ENCODE results near the gene GPBAR1.

GPBAR1 gene

DNA sequence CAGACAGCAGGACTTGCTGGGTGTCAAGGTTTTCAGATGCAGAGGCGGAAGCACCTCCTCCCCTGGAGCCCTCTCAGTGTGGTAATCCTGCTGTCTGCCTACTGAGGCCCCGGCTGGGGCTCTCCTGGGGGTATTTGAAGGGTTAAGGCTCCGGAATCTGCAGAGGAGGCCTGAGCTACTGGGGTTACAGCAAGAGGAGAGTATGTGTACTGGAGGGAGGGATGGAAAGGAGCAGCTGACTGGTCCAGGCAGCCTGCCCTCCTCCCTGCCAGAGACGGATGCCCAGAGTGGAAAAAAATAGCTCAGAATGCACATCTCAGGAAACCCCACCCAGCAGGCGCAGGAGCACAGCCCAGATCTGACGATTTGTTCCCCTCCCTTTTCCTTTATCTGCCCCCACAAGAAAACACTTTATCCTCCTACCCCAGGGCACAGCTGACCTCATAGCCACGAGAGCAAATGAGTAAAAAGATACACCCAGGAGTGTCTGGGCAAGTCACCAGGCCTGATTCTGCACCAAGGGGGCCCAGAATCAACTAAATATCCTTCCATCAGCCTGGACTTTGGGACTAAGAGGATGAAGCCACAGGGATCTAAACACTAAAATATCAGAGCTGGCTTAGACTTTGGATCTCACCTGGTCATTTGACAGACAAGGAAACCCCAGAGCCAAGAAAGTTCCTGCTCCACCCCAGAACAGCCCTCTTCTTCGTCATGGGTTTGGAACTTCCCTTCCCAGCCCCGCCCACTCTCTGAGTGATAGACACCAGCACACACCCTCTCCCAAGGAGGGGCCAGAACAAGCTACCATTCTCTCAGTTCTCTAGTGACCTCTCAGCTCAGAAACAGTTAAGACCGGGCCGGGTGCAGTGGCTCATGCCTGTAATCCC, 26.0 kb downstream of the GPBAR1 start:
- DNase-seq (ENCODE audit: low spot score), result peak; percentile 92

DNA sequence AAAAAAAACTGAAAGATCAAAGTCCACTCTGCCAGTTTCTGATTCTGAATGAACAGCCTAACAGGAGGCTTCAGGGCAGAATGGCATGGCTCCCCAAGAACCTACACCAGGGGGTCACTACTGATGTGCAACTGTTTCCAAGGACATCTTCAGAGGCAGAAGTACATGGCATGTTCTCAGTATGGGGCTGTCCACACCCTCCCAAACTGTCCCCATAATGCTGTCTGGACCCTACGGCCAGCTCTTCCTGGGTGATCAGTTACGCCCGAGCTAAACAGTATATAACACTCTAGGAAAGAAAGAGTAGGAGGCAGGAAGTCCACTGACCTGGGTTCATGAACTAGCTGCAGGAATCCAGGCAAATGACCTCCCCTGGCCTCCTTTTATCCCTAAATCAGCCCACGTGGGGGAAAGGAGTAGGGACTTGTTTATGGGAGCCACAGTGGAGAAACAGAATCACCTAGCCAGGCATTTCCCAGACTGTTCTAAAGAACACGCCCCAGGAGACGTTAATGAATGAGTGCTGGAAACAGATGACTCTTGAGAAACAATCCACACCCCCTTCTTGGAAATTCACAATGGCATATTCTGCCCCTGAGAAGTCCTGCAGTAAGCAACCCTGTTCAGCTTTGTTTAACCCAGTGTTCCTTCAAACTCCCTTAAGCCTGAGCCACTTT, 29.0 kb downstream of the GPBAR1 start:
- DNase-seq (ENCODE audit: low spot score), result peak; percentile 40

DNA sequence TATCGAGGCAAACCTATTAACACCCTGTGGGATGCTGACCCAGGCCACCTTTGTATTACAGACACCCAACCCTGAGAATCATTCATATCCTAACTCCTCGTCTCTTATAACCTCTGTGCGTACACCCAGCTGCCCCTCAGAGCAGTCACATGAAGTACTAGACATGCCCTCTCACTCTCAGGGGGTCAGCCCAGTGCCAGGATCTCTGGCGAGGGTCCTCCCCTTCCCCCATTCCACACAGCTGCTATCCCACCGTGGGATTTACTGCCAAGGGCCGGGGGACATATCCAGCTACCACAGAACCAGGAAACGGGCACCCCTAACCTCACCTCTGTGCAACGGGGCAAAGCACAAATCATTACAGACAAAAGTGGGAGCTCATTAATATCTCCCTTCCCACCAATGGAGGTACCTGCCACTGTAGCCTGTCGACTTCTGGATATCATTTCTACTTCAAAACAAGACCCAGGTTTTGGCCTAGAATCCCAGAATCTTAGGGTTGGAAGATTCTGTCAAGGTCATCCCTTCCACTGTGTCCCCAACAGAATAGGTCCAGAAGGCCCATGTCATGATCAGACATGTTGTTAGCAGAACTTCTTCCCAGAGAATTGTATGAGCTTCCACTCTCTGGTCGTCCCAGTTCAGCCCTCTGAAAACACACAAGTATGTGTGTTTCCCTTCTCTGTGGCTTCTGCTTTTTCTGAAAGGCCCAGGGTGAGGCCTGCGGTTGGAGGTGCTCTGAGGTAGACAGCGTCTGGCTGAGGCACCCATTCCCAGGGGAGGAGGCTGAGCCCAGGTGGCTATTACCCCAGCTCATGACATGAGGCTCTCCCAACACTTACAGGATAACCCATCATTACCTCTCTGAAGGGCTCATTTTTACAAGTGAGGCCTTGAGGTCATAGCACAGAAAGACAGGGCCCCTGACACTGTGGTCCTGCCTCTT, 29.8 kb downstream of the GPBAR1 start:
- peak; percentile 38 for DNase-seq (ENCODE audit: low spot score)

DNA sequence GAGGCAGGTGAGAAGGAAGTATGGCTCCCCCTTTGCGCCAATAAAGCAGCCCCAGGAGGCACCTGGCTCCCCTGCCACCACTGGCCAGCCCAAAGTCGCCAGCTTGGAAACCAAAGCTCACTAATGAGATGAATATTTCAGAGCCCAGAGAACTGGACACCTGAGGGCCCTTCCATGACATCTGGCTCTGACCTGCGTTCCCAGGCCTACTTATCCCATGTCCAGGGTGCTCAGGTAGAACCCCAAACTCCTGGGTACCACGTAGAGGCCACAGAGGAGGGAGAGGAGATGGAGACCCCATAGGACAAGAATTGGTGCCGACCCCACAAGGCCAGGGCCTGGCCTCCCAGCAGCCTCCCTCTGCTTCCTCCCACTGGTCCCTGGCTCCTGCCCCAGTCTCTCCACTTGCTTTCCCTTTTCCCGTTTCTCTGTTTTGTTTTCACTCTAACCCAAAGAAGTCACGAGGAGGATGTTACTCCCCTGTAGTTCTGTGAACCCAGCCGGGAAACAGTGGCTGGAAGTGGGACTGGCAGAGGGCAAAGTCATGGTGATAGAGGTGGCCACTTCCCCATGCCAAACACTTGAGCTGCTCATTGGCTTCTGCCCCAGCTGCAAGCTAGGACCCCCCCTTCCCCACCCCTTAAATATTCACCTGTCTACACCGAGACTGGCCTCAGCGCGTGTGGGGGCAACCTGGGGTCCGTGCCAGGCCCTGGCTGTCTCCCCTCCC, 30.7 kb downstream of the GPBAR1 start:
- DNase-seq (ENCODE audit: low spot score), result peak; percentile 57

DNA sequence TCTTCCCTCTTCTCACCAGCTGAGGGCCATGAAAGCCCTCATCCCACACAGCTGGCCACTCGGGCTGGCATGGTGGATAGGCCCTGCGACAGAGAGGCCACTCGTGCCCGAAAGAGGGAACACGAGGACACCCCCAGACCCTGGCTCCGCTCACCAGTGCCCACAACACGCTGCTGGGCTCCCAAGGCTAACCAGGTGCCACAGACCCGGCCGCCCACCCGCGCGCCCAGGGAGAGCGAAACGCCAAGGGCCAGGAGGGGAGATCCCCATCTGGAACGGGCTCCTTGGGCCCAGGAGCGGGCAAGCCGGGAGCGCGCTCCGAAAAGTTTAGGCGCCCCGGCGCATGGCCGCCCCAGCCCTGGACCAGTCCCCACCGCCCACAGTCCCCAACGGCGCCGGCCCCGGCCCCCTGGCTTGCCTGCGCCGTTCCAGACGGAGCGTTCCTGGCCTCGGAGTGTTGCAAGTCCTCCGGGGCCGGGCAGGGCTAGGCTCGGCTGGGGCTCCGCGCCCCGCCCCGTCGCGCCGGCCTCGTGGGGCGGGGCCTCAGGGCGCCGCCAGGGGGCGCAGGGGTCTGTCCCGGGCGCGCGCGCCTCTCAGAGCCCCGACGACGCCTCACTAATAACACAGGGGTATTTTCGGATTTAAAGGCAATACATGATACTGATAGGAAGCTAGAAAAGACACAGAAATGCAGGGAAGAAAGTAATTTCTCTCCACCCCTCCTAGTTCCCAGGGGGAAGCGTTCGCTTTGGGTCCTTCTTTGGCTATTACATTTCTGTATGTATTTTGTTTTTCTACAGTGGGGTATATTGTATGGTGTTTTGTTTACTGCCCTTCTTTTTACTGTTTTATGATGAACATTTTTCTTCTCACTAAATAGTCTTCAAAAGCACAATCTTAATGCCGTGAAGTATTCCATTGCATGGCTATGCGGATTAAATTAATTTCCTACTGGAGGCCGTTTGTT, 31.5 kb downstream of the GPBAR1 start, which contains the start of gene TMBIM1:
Gene TMBIM1 (minus strand): TSS at position 456 of the 967 bp plus-strand sequence. CDS start 10,362 bp downstream, outside the sequence.
- DNase-seq (ENCODE audit: low spot score), result peak; percentile 64

DNA sequence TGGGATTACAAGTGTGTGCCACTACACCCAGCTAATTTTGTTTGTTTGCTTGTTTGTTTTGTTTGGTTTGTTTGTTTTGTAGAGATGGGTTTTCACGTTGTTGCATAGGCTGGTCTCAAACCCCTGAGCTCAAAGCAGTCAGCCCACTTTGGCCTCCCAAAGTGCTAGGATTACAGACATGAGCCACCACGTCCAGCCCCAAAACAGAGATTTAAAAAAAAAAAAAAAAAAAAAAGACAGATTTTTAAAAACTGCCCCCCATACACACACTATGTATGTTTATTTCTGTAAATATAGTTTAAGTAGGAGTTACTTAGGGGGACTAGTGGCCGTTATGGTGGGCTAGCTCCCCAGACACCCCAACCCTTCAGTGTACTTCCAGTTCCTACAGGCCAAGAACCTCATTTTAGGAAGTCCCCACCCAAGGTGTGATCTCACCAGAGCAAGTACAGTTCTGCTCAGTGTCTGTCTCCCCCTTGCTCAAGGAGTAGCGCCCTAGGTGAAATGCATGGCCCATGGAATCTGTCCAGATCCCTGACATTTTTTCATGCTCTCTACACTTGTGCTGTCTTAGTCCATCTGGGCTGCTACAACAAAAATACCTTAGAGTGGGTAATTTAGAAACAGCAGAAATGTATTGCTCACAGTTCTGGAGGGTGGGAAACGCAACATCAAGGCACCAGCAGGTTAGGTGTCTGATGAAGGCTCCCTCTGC, 33.1 kb downstream of the GPBAR1 start:
- DNase-seq (ENCODE audit: low spot score), result peak; percentile 11

DNA sequence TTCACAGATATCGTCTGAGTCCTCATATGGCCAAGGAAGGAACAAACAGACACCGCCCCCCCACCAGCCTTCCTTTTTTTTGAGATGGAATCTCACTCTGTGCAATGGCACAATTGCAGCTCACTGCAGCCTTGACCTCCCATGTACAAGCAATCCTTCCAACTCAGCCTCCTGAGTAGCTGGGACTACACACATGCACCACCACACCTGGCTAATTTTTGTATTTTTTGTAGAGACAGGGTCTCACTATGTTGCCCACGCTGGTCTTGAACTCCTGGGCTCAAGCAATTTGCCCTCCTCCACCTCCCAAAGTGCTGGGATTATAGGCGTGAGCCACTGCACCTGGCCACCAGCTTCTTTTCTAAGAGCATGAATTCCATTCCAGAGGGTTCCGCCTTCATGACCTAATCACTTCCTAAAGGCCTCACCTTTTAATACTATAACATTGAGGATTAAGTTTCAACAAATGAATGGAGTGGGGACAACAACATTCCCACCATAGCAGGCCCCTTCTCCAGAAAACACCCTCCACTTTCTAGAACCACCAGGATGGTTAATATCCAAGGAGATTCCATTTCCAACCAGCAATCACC, 33.7 kb downstream of the GPBAR1 start:
- no peak for DNase-seq (ENCODE audit: low spot score)

DNA sequence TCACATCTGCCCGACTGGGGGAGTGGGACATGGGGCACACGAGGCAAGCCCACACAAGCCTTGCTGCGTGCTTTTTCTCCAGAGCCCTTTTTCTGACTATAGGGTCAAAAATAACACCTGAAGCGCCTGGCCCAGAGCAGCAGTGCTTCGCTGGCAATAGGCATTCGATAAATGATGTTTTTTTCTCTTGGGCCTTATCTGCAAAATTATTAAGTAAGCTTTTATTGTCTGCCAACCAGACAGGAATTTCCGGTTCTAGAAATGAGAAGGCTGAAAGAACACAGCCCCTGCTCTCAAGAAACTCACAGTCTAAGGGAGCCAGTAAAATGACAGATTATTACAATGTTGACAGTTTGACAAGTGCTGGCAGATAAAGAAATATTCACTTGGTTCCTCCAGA, 34.2 kb downstream of the GPBAR1 start:
- no peak for DNase-seq (ENCODE audit: low spot score)

DNA sequence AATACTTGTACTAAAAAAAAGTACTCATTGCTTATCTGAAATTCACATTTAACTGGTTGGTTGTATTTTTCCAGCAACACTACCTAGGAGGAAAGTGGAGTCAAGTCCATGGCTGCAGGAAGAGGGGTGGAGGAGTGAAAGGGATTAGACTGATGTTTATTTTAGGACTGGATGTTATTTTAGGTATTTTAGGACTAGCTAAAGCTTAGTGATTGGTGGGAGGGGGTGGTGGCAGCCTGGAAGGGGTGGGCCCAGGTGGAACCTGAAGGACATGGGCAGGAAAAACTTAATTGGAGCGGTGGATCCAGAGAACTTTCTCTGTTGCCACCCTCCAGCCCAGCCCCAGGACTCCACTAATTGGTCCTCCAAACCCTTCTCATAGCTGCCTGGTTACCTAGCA, 35.4 kb downstream of the GPBAR1 start:
- DNase-seq (ENCODE audit: low spot score), result no peak

DNA sequence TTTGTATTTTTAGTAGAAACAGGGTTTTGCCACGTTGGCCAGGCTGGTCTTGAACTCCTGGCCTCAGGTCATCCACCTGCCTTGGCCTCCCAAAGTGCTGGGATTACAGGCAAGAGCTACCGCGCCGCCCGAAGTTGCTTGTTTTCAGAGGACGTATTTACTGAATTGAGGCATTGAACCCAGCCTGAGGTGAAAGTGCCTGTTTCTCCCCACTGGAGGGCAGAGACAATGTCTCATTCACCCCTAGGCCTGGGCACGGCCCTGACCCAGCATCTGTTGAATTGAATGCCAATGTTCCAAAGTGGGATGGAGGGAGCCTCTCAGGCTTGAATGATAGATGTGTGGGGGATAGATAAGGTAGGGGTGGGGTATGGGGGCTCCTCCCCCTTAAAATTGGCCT, 36.0 kb downstream of the GPBAR1 start:
- DNase-seq (ENCODE audit: low spot score), result peak; percentile 95

DNA sequence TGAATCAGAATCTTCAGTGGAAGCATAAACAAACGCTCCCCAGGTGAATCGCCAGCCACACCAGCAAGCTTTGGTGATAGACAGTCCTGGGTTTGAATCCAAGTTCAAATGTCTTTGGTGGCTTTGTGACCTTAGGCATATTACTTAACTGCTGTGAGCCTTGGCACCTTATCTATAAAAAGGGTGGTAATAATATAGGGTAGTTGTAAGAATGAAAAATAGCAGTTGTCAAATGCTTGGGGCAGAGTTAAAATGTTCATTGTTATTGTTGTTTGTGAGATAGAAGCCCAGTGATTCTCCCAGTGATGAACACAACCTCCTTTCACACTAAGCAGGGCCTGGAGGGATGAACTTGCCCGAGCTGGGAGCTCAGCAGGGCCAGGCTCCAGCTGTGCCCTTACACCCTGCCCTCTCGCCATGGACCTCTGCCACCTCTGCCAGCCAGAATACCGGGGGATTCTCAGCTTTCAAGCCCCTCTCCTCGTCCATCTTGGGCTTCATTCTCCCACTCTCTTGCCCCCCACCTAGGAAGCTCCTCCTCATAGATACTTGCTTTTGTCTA, 37.6 kb downstream of the GPBAR1 start:
- peak; percentile 91 for DNase-seq (ENCODE audit: low spot score)

DNA sequence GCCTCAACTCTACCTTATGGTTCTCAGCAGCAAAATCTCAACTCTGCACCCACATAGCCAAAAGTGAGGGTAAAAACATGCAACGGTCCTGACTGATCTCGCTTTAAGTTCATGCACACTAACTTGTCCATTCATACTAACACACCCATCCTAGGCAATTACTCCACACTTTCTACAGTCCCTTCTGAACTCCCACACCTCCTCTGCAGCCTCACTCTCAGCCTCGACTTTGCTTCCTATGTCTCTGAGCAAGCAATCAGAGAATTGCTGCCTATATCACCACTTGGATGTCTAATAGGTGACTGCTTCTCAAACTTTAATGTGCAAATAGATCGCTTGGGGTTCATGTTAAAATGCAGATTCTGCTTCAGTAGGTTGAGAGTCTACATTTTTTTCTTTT, 39.3 kb downstream of the GPBAR1 start:
- DNase-seq (ENCODE audit: low spot score), result no peak

DNA sequence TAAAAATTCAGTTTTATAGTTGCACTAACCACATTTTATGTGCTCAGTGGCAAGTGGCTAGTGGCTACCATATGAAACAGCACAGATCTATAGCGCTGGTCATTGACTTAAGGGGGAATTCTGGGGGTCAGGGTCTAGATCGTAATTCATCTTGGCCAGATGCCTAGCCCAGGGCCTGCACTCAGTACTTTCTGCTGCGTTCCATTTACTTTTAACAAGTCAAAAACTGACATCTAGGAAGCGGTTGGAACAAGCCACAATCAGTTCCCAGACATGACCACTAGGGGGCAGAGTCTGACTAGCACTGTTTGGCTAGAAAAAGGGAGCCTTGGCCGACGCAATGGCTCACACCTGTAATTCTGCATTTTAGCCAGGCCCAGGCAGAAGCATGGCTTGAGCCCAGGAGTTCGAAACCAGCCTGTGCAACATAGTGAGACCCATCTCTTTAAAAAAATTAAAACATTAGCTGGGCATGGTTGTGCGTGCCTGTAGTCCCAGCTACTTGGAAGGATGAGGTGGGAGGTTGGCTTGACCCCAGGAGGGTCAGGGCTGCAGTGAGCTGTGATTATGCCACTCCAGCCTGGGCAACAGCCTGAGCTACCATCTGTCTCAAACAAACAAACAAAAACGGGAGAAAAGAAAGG, 40.5 kb downstream of the GPBAR1 start:
- DNase-seq (ENCODE audit: low spot score), result peak; percentile 89

DNA sequence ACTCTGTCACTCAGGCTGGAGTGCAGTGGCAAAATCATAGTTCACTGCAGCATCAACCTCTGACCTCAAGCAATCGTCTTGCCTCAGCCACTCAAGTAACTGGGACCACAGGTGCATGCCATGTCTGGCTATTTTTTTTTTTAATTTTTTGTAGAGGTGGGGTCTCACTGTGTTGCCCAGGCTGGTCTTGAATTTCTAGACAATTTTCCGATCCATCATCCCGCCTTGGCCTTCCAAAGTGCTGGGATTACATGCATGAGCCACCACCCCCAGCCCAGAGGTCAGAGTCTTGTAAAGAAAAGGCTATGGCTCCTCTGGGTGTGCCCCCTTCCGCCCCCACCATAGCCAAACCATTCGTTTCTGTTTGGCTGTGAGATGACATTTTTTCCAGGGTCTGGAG, 44.6 kb downstream of the GPBAR1 start:
- no peak for DNase-seq (ENCODE audit: low spot score)

DNA sequence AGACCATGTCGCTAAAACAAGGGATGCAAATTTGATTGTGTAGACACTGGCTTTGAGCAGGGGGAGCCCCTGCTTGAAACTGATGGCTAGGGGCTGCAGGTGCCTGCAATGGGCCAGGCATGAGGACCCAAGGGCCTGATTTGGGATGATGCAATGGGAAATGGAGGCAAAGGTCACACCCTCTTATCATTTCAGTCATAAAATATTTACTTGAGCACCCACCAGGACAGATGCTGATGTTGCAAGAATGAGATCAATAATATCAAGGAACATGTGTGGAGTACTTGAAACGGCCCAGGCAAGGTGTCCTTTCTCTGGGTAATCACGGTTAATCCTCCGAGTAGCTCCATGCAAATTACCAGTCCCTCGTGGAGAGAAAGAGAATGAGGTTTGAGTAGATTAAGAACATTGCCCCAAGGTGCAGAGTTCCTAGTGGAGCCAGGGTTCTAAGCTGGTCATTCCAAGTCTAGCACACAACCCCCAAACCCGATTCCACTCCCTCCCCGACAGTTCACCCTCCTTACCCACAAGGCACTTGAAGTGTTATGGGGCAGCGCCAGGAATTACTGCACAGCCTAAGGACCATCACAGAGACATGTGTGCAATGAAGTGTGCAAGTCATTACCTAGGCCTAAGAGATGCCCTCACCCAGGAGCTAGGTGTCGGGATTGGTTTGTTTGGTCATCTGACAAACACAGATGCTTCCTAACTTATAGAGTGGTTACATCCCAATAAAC, 45.5 kb downstream of the GPBAR1 start:
- no peak for DNase-seq (ENCODE audit: low spot score)

DNA sequence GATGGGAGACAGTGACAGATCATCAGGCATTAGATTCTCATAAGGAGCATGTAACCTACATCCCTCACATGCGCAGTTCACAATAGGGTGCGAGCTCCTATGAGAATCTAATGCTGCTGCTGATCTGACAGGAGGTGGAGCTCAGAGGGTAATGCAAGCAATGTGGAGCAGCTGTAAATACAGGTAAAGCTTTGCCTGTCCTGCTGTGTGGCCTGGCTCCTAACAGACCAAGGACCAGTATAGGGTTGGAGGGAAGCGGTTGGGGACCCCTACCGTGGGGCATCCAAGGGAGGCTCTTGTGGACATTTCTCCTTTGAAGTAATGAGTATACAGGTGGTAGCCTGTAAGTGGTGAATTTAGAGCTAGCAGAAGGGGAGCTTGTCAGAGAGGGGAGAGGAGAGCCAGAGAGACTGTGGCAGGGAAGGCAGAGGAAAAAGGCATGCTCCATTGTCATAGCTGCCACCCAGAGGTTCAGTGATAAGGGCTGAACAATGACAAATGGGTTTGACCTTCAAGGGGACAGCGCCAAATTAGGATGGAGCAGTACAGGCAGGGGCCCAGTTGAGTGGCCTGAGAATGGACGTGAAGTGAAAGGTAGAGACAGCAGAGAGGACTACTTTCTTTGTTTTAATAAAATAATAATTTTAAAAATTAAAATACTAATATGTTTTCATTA, 46.7 kb downstream of the GPBAR1 start:
- DNase-seq (ENCODE audit: low spot score), result no peak

Measured in pons (tissue), 1 donor.